Brain microvascular endothelial cell (primary cell): Measurements from ENCODE around the gene SYN1.

Source experiments
- DNase-seq: peaks from one replicate; pipeline ENCODE4 v3.0.0-alpha.2; 2020
- H3K27ac ChIP-seq: fragments of 250-450 bp; sonication (Bioruptor Pico); 2 replicates; pipeline ENCODE4 v1.5.1; 2020; ENCODE audit warnings: mild to moderate bottlenecking, moderate library complexity
- H3K27me3 ChIP-seq: fragments of 250-450 bp; sonication (Bioruptor Pico); replicated peaks from 2 replicates; pipeline ENCODE4 v1.5.1; 2020; ENCODE audit warnings: mild to moderate bottlenecking
- H3K36me3 ChIP-seq: fragments of 250-450 bp; sonication (Bioruptor Pico); replicated peaks from 2 replicates; pipeline ENCODE4 v1.5.1; 2020; ENCODE audit warnings: mild to moderate bottlenecking
- H3K4me3 ChIP-seq: 2 replicates; pipeline ENCODE4 v1.5.1; 2011; ENCODE audit warnings: low read depth, mild to moderate bottlenecking, control low read depth, low read length, moderate library complexity
- CTCF ChIP-seq: IDR thresholded peaks from 2 replicates; pipeline ENCODE4 v1.5.1; 2011; ENCODE audit warnings: low read depth, mild to moderate bottlenecking, moderate library complexity, low read length, control low read depth, inconsistent platforms; ENCODE audit errors: missing control alignments
- in situ Hi-C: cut with HindIII; loops from 2 replicates; pipeline ENCODE4 v1.10.0; 2017; ENCODE audit warnings: low sequenced_read_pairs, low pct_ligation_motif_present

SYN1 gene

GRCh38 chrX:47572773-47573340, 46.8 kb downstream of the SYN1 start:
- no peak overlapping the region for H3K4me3 ChIP-seq
- peaks cover 4% of the 10 kb centered on the region for H3K36me3 ChIP-seq
- no peak overlapping the region for H3K27ac ChIP-seq
- no peak for DNase-seq
- TF ChIP-seq CTCF, result no peak
- no peaks in the 10 kb centered on the region for H3K27me3 ChIP-seq
- in situ Hi-C loops, result no loop called here

GRCh38 chrX:47571896-47572295, 47.8 kb downstream of the SYN1 start:
- peaks cover 9% of the 10 kb centered on the region for H3K36me3 ChIP-seq
- H3K27me3 ChIP-seq, result no peaks in the 10 kb centered on the region
- no peak for DNase-seq
- H3K4me3 ChIP-seq, result no peak overlapping the region
- TF ChIP-seq CTCF, result no peak
- in situ Hi-C loops, result no loop called here
- H3K27ac ChIP-seq, result no peak overlapping the region

- Histone ChIP-seq H3K4me3 (no peak overlapping the region), H3K27me3 (no peaks in the 10 kb centered on the region), H3K27ac (no peak overlapping the region), H3K36me3 (peaks cover 12% of the 10 kb centered on the region)
- no peak for DNase-seq
- TF ChIP-seq CTCF, result no peak
- in situ Hi-C loops, result no loop called here
Observed at GRCh38 chrX:47571215-47571614, 48.4 kb downstream of the SYN1 start.

GRCh38 chrX:47570794-47571193, 48.9 kb downstream of the SYN1 start:
- TF ChIP-seq CTCF, result no peak
- H3K27me3 ChIP-seq, result no peaks in the 10 kb centered on the region
- in situ Hi-C loops, result no loop called here
- DNase-seq, result no peak
- H3K27ac ChIP-seq, result no peak overlapping the region
- H3K36me3 ChIP-seq, result peaks cover 12% of the 10 kb centered on the region
- no peak overlapping the region for H3K4me3 ChIP-seq

- Histone ChIP-seq H3K36me3 (peaks cover 15% of the 10 kb centered on the region), H3K27me3 (no peaks in the 10 kb centered on the region), H3K27ac (no peak overlapping the region), H3K4me3 (no peak overlapping the region)
- in situ Hi-C loops, result no loop called here
- peak; percentile 57 for TF ChIP-seq CTCF
- DNase-seq, result no peak
Observed at GRCh38 chrX:47568656-47569295, 50.9 kb downstream of the SYN1 start.

- no peak for TF ChIP-seq CTCF
- no peak overlapping the region for H3K4me3 ChIP-seq
- in situ Hi-C loops, result no loop called here
Observed at GRCh38 chrX:47566841-47567240, 52.8 kb downstream of the SYN1 start.

More at GRCh38 chrX:47566841-47567240, 52.8 kb downstream of the SYN1 start:
- H3K27me3 ChIP-seq, result no peaks in the 10 kb centered on the region
- no peak overlapping the region for H3K27ac ChIP-seq
- peaks cover 23% of the 10 kb centered on the region for H3K36me3 ChIP-seq
- DNase-seq, result no peak
